GM18511 (cell line): Measurements from ENCODE around the gene ICAM2.
"Not testable (repeated sequence)": the region's sequence is repeated elsewhere in the genome, so short reads cannot be mapped to it uniquely, and the experiment has no call there.

Experiments used
- ATAC-seq: cut with Tn5 transposase; IDR thresholded peaks from one replicate; pipeline ENCODE4 v1.9.1; 2021; ENCODE audit warnings: mild to moderate bottlenecking, moderate library complexity; ENCODE audit not compliant: unreplicated experiment

The ICAM2 gene

GRCh38 chr17:64015447-64015846 is 5.0 kb downstream of the ICAM2 start:
- no peak for ATAC-seq

DNA sequence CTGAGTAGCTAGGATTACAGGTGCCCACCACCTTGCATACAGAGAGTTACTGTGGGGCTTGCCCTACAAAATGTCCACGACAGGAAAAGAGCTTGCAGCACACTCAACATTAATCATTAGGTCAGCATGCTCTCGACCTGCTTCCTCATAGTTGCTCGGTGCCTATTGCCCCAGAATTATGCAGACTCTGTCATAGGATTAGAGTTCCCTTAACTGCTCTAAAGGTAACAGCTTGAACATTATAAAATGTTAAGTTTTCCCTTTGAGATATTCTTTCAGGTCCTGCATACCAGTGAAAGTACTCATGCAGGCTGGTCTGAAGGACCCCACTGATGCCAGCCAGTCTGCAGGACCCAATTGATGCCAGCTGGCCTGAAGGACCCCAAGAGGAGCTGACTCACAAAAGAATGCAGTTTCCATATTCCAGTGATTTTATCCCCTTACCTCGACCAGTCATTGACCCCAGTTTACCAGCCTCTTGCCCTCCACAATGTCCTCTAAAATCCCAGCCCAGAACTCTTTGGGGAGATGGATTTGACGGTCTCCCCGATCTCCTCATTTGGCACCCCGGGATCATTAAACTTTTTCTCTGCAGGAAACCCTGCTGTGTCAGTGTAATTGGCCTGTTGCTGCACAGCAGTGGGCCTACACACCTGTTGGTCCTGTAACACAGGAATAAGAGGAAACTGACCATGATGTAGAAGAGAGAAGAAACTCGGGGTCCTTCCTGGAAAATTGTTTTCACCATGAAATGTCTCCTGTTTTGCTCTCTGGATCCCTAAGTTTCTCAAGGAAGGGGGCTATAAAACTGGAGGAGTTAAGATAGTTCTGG is 10.6 kb downstream of the ICAM2 start:
- no peak for ATAC-seq

- ATAC-seq: no peak
These were observed 11.6 kb downstream of the ICAM2 start for GRCh38 chr17:64008830-64009229.

GRCh38 chr17:64008346-64008745 is 12.1 kb downstream of the ICAM2 start:
- ATAC-seq: no peak

GRCh38 chr17:64007838-64008282 is 12.6 kb downstream of the ICAM2 start:
- no peak for ATAC-seq

GRCh38 chr17:64007089-64007837 is 13.2 kb downstream of the ICAM2 start:
- ATAC-seq: not testable (repeated sequence)

GRCh38 chr17:64006361-64007088 is 13.9 kb downstream of the ICAM2 start:
- no peak for ATAC-seq

DNA sequence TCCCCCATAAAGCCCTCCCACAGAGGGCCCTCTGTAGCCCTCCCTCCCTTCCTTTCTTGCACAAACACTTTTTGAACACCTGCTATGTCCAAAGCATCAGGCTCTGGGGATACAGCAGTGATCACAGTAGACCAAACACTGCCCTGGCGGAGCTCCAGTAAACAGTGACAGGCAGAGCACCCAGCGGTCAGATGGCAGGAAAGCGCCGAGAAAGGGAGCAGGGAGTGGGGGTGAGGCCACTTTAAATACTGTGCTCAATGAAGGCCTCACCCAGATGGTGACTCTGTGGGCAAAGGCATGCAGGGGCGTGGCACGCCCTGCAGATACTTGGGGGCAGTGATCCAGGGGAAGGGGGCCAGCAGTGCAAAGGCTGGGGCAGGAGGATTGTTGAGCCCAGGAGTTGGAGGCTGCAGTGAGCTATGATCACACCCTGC is 14.7 kb downstream of the ICAM2 start:
- ATAC-seq: no peak

DNA sequence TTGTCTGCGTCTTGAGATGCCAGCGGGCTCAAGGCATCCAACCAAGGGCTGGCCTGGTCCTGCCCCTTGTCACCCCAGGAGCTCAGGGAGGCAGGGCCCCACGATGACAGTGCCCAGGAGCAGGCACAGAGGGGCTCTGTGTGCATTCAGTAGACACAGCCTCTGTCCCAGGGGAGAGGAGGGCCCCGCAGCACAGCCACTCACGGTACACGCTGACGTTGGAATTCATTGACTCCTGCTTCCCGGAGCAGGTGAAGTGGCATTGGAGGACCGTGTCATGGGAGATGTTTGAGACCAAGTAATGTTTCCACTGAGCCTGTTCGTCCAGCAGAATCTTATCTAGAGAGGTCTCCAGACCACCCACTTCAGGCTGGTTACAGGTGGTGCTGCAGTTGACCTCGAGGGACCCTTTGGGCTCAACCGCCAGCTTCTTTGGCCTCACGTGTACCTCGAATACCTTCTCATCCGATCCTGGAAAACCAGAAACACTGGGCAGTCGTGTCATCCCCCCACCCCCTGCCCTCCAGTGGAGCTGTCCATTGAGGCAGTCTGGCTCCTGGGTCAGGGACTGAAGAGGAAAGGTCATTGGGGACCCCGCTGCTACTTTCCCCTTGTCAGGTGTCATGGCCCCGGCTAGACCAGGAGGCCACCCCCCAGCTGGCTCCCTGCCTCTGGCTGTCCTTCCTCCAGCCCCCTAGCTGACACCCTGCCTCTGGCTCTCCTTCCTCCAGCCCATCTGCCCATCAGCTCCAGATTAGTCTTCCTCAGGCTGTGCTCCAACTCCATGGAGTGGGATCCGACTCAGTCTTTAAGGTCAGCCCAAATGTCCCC is 15.3 kb downstream of the ICAM2 start:
- ATAC-seq: no peak

- no peak for ATAC-seq
These were observed 16.1 kb downstream of the ICAM2 start for GRCh38 chr17:64004218-64004770.

DNA sequence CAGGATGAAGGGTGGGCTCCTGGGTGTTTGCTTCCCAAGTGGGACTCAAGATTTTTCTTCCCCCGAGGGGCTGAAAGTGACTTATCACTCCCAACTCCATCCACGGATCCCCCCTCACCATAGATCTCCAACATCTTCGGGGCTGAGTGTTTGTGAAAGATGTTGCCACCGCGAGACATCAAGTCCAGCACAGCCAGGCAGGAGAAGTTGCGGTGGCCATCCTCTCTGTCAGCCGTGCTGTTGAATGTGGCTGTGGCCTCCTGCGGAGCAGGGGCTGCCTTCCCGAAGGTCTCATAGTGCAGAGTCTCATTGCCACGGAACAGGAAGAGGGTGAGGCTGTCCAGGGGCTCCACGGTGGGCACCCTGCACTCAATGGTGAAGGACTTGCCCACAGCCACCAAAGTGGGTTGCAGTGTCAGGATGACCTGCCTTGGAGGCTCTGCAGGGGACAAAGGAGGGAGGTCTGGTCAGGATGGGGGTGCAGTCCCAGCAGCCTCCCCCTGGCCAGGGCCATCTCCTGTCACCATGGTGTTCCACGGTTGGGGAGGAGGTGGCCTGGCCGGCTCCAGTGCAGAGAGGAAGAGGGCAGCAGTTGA is 16.8 kb downstream of the ICAM2 start:
- no peak for ATAC-seq

GRCh38 chr17:64002658-64003525 is 17.5 kb downstream of the ICAM2 start:
- ATAC-seq: no peak

DNA sequence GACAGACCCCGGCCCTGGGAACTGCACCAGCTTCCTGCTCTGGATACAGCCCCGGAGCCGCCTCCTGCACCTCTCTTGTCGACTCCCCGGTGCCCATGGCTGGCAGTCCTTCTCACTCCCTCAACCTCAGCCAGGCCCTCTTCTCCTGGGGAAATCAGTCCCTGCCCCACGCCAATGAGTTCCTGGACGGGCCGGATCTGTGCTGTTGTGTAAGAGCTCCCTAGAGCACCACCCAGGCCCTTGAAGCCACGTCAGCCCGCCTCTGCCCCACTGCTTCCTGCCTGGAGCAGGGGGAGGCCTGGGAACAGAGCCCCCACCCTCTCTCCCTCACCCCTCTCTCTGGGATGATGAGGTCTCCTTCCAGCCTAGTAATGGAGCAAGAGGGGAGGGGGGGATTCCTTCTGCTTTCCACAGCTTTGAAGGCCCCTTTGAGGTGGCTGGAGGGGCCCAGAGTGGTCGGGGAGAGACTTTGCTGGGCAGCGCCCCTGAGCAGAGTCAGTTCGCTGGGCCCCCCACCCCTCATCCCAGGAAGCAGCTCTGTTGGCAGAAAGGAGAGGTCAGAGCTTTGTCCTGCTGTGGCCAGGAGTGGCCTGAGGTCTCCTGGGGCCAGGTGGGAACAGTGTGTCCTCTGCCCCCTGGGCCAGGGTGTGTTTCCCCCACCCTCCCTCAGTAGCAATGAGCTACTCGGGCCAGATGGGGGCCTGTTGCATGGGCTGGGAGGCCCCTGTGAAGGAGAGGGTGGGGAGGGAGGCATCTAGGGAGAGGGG is 18.5 kb downstream of the ICAM2 start:
- ATAC-seq: no peak

DNA sequence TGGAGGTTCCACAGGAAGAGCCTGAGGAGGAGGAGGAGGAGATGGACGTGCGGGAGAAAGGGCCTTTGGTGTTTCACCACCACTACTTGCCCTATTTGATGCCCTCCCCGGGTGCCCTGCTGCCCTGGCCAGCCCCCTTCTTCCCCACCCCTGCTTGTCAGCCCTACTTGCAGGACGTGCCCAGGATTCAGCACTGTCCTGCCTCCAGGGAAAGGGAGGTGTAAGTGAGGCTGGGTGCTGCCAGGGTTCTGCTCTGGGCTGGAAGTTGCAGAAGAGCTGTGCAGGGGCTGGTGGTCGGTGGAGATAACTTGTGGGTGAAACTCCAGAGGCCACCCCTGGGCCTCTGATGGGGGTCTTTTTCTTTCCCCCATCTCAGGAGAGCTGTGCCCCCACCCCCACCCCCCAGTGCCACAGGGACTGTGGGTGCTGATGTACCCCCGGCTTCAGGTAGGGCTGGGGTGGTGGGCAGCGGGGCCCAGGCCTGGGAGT is 19.3 kb downstream of the ICAM2 start:
- no peak for ATAC-seq

- no peak for ATAC-seq
These were observed 20.5 kb downstream of the ICAM2 start for GRCh38 chr17:63999680-64000531.

GRCh38 chr17:63998721-63999679 is 21.4 kb downstream of the ICAM2 start:
- peak; percentile 11 for ATAC-seq
